Astrocyte (in vitro differentiated cells and primary cell): ENCODE data around the gene LGALSL.

Experiments
- CTCF ChIP-seq: IDR thresholded peaks from 2 replicates; pipeline ENCODE4 v1.5.1; 2011; ENCODE audit warnings: low read depth, mild to moderate bottlenecking, inconsistent platforms, low read length, moderate library complexity; ENCODE audit not compliant: insufficient read depth
- EZH2 ChIP-seq: IDR thresholded peaks from 2 replicates; pipeline ENCODE4 v1.6.1; 2012; ENCODE audit warnings: mild to moderate bottlenecking, low read length, inconsistent platforms; ENCODE audit not compliant: insufficient read depth

GRCh38 chr2:64469261-64469660 is 15.3 kb downstream of the LGALSL start:
- no peak for TF ChIP-seq CTCF
- TF ChIP-seq EZH2 = no peak
